ENCODE results near the gene CAMKK1. TPM values are rescaled to one million over a fixed set of nuclear protein-coding genes. Genes with fewer than 3 reads are reported as not detected.

The CAMKK1 gene
- polyA plus RNA-seq, 1 donor from 2014 or later, result 8.9 TPM

- no peak for TF ChIP-seq RAD21 (conservative IDR thresholded peaks at IDR 0.05)
Measured at GRCh38 chr17:3894188-3894587, 1.3 kb upstream of the CAMKK1 start (continued).

GRCh38 chr17:3893720-3894116 lies 865 bp upstream of the CAMKK1 start:
- Histone ChIP-seq H3K36me3 (ENCODE audit: insufficient read depth, low read length) (no peaks in the 10 kb centered on the region), H3K4me2 (ENCODE audit: low read length) (no peak overlapping the region), H2AFZ (ENCODE audit: low read depth, low read length) (peak overlapping the region; percentile 56), H3K79me2 (replicated peaks; ENCODE audit: insufficient read depth, low read length) (no peaks in the 10 kb centered on the region), H4K20me1 (ENCODE audit: insufficient read depth) (no peaks in the 10 kb centered on the region), H3F3A (ENCODE audit: insufficient read depth, low read length, poor library complexity, severe bottlenecking) (no peaks in the 10 kb centered on the region), H3K9me3 (ENCODE audit: low read length) (no peaks in the 10 kb centered on the region), H3K27ac (ENCODE audit: low read length) (no peak overlapping the region), H3K27me3 (ENCODE audit: insufficient read depth, low read depth, low read length) (no peaks in the 10 kb centered on the region), H3K9me2 (ENCODE audit: insufficient read depth, low read length) (no peaks in the 10 kb centered on the region), H3K9ac (ENCODE audit: low read length) (peak overlapping the region; percentile 65), H3K4me3 (ENCODE audit: low read length) (peak overlapping the region; percentile 78)
- TF ChIP-seq EZH2 (IDR thresholded peaks at IDR 0.05; ENCODE audit: borderline replicate concordance, insufficient read depth, low read length, poor library complexity, severe bottlenecking) (no peak), TAF1 (IDR thresholded peaks at IDR 0.05; ENCODE audit: low read depth) (no peak), SMC3 (conservative IDR thresholded peaks at IDR 0.05; ENCODE audit: poor library complexity) (no peak), MXI1 (conservative IDR thresholded peaks at IDR 0.05; ENCODE audit: poor library complexity, severe bottlenecking) (no peak), EP300 (conservative IDR thresholded peaks at IDR 0.05; ENCODE audit: poor library complexity, severe bottlenecking) (no peak)

GRCh38 chr17:3892095-3892998 lies 506 bp downstream of the CAMKK1 start:
- peak overlapping the region; percentile 61 for H3K9ac ChIP-seq (ENCODE audit: low read length)

More at GRCh38 chr17:3892095-3892998, 506 bp downstream of the CAMKK1 start:
- no peaks in the 10 kb centered on the region for H3K9me2 ChIP-seq (ENCODE audit: insufficient read depth, low read length)
- H3K9me3 ChIP-seq (ENCODE audit: low read length), result no peaks in the 10 kb centered on the region
- peak overlapping the region; percentile 15 for H3K4me2 ChIP-seq (ENCODE audit: low read length)
- no peaks in the 10 kb centered on the region for H3K27me3 ChIP-seq (ENCODE audit: insufficient read depth, low read depth, low read length)
- H4K20me1 ChIP-seq (ENCODE audit: insufficient read depth), result no peaks in the 10 kb centered on the region
- H3K27ac ChIP-seq (ENCODE audit: low read length), result no peak overlapping the region
- peak overlapping the region; percentile 56 for H2AFZ ChIP-seq (ENCODE audit: low read depth, low read length)
- peak overlapping the region; percentile 90 for H3K4me3 ChIP-seq (ENCODE audit: low read length)
- TF ChIP-seq TAF1 (IDR thresholded peaks at IDR 0.05; ENCODE audit: low read depth) (no peak), EZH2 (IDR thresholded peaks at IDR 0.05; ENCODE audit: borderline replicate concordance, insufficient read depth, low read length, poor library complexity, severe bottlenecking) (no peak), SMC3 (conservative IDR thresholded peaks at IDR 0.05; ENCODE audit: poor library complexity) (peak; percentile 22), EP300 (conservative IDR thresholded peaks at IDR 0.05; ENCODE audit: poor library complexity, severe bottlenecking) (no peak), POLR2AphosphoS5 (IDR thresholded peaks at IDR 0.05) (no peak), REST (IDR thresholded peaks at IDR 0.05; ENCODE audit: borderline replicate concordance) (no peak), MXI1 (conservative IDR thresholded peaks at IDR 0.05; ENCODE audit: poor library complexity, severe bottlenecking) (peak; percentile 94), RAD21 (conservative IDR thresholded peaks at IDR 0.05) (no peak), CTCF (IDR thresholded peaks at IDR 0.05; ENCODE audit: poor library complexity, severe bottlenecking) (peak; percentile 48)
- no peaks in the 10 kb centered on the region for H3F3A ChIP-seq (ENCODE audit: insufficient read depth, low read length, poor library complexity, severe bottlenecking)
- no peaks in the 10 kb centered on the region for H3K79me2 ChIP-seq (replicated peaks; ENCODE audit: insufficient read depth, low read length)
- no peaks in the 10 kb centered on the region for H3K36me3 ChIP-seq (ENCODE audit: insufficient read depth, low read length)
